Measurements from ENCODE around the gene ZRANB1. TPM values are rescaled to one million over a fixed set of nuclear protein-coding genes. Genes with fewer than 3 reads are reported as not detected.

The ZRANB1 gene
- total RNA-seq, 1 donor from 2014 or later, result 21.8 TPM

DNA sequence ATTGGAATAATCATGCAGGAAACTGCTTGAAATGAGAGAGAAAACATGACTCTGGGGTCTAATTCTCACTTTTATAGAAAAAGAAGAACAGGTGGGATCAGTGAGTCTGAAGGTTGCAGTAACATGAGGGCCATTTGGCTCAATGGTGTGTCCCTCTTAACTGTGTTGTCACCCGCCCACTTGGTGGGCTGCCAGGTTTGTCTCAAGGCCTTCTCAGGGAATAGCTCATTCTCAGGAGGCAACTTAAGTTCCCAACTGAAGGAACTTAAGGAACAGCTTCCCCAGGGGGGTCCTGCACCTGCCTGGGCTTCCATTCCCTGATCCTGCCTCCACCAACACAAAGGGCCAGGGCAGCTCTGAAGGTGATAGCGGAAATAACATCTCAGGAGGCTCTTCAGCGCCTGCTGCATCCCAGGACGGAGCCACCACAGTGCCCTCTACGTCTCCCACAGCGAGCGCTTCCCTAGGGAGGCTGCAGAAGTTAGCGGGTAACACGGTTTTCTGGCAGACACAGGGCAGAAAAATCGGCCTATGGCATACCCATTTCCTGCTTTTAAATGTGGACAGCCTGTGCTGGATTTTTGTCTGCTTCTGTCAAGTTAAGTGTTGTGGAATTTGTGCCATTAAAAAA is 88.8 kb downstream of the ZRANB1 start:
- Mint-ChIP-seq H3K27me3 (ENCODE audit: insufficient read depth, low read depth) (peaks cover 3% of the 10 kb centered on the region), H3K27ac (no peak overlapping the region), H3K4me1 (peaks cover 29% of the 10 kb centered on the region), H3K36me3 (peaks cover 22% of the 10 kb centered on the region), H3K9me3 (no peaks in the 10 kb centered on the region), H3K4me3 (no peak overlapping the region)
- Histone ChIP-seq H3K36me3 (no peaks in the 10 kb centered on the region), H3K27ac (no peak overlapping the region), H3K4me2 (no peak overlapping the region), H3K9me3 (ENCODE audit: low read depth) (no peaks in the 10 kb centered on the region), H2AFZ (replicated peaks) (no peak overlapping the region), H3K9ac (no peak overlapping the region), H3K79me2 (ENCODE audit: low read depth) (peaks cover 98% of the 10 kb centered on the region), H3F3A (ENCODE audit: low read depth) (peaks cover 21% of the 10 kb centered on the region), H3K4me3 (no peak overlapping the region), H4K20me1 (ENCODE audit: low read depth) (peaks cover 98% of the 10 kb centered on the region), H3K4me1 (peaks cover 16% of the 10 kb centered on the region), H3K27me3 (no peaks in the 10 kb centered on the region)
- TF ChIP-seq, protein P1, sequence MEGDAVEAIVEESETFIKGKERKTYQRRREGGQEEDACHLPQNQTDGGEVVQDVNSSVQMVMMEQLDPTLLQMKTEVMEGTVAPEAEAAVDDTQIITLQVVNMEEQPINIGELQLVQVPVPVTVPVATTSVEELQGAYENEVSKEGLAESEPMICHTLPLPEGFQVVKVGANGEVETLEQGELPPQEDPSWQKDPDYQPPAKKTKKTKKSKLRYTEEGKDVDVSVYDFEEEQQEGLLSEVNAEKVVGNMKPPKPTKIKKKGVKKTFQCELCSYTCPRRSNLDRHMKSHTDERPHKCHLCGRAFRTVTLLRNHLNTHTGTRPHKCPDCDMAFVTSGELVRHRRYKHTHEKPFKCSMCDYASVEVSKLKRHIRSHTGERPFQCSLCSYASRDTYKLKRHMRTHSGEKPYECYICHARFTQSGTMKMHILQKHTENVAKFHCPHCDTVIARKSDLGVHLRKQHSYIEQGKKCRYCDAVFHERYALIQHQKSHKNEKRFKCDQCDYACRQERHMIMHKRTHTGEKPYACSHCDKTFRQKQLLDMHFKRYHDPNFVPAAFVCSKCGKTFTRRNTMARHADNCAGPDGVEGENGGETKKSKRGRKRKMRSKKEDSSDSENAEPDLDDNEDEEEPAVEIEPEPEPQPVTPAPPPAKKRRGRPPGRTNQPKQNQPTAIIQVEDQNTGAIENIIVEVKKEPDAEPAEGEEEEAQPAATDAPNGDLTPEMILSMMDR (IDR thresholded peaks at IDR 0.05), result no peak
- no peak for DNase-seq (ENCODE audit: low spot score)

DNA sequence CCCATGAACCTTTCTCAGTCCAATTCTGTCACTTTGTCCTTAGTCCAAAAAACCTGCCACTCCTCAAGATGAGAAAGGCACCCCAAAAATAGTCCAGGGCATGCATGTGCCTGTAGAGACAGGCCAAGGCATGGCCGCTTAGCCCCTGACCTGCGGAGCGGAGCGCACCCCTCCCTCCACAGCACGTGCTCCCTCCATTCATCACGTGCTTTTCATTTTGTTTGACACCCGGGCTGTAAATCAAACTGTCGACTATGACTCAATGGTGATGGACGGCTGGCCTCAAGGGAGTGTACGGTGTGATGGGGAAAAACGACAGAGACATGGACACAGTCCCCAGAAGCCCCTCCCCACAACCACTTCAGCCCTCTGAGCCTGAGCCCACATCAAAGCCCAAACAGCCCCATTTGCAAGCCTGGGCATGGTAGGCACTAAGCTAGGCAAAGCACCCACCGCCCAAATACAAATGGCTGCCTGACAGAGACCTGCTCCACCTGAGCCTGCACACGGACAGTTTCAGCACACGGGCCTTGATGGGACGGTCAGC is 90.6 kb downstream of the ZRANB1 start:
- no peak for DNase-seq (ENCODE audit: low spot score)
- Histone ChIP-seq H3K4me2 (no peak overlapping the region), H3K9me3 (ENCODE audit: low read depth) (no peaks in the 10 kb centered on the region), H2AFZ (replicated peaks) (no peak overlapping the region), H3K36me3 (no peaks in the 10 kb centered on the region), H4K20me1 (ENCODE audit: low read depth) (peaks cover 98% of the 10 kb centered on the region), H3K4me3 (no peak overlapping the region), H3K4me1 (peaks cover 16% of the 10 kb centered on the region), H3F3A (ENCODE audit: low read depth) (peaks cover 21% of the 10 kb centered on the region), H3K27ac (no peak overlapping the region), H3K27me3 (no peaks in the 10 kb centered on the region), H3K79me2 (ENCODE audit: low read depth) (peaks cover 98% of the 10 kb centered on the region), H3K9ac (no peak overlapping the region)
- Mint-ChIP-seq H3K4me1 (peaks cover 36% of the 10 kb centered on the region), H3K27ac (no peak overlapping the region), H3K9me3 (no peaks in the 10 kb centered on the region), H3K4me3 (no peak overlapping the region), H3K27me3 (ENCODE audit: insufficient read depth, low read depth) (peaks cover 3% of the 10 kb centered on the region), H3K36me3 (peaks cover 20% of the 10 kb centered on the region)
- TF ChIP-seq EZH2phosphoT487 (IDR thresholded peaks at IDR 0.05), result no peak
- TF ChIP-seq, protein P1 (IDR thresholded peaks at IDR 0.05), result no peak
- TF ChIP-seq EZH2 (IDR thresholded peaks at IDR 0.05), result no peak

DNA sequence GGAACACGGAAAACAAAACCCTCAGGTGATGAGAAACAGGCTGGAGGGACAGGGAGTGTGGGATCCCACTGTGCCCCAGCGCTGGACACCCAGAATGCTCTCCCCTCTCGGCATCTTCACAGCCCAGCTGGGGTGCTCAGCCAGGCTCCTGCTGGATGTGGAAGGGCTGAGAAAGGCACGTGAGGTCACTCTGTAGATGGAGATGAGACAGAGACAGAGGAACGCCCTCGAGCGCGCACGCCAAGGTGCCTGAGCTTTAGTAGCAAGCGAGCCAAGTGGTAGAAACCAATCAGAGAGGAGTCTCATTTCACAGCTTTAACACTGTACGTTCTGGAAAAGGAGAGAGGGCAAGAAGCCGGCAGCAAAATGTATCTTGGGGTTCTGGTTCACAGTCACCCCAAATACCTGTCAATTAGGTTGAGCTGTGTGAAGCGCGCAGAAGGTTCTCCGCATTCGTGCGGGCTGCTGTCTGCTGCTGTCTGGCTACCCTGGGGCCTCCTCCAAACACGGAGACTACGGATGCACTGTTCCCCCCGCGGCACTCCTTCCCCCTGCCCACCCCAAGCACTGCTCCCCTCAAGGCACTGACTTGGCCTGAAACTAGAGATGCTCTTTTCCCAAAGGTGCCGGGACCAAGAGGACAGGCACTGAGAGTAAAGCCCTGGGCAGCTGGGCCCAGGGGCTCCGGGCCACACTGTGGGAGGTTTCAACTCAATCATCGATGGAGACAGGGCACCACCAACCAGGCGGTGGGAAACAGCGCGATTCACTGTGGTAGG is 91.4 kb downstream of the ZRANB1 start:
- Histone ChIP-seq H4K20me1 (ENCODE audit: low read depth) (peaks cover 98% of the 10 kb centered on the region), H3K27me3 (no peaks in the 10 kb centered on the region), H3K27ac (no peak overlapping the region), H3F3A (ENCODE audit: low read depth) (peaks cover 16% of the 10 kb centered on the region), H3K4me2 (no peak overlapping the region), H3K79me2 (ENCODE audit: low read depth) (peaks cover 98% of the 10 kb centered on the region), H3K4me1 (peaks cover 9% of the 10 kb centered on the region), H3K4me3 (no peak overlapping the region), H2AFZ (replicated peaks) (no peak overlapping the region), H3K36me3 (no peaks in the 10 kb centered on the region), H3K9ac (no peak overlapping the region), H3K9me3 (ENCODE audit: low read depth) (no peaks in the 10 kb centered on the region)
- no peak overlapping the region for H3K27ac Mint-ChIP-seq
- TF ChIP-seq EZH2 (IDR thresholded peaks at IDR 0.05) (no peak), EZH2phosphoT487 (IDR thresholded peaks at IDR 0.05) (no peak)
- TF ChIP-seq, protein P1 (IDR thresholded peaks at IDR 0.05), result no peak
- no peak for DNase-seq (ENCODE audit: low spot score)
- no peak overlapping the region for H3K4me3 Mint-ChIP-seq
- no peaks in the 10 kb centered on the region for H3K9me3 Mint-ChIP-seq
- peaks cover 20% of the 10 kb centered on the region for H3K36me3 Mint-ChIP-seq
- H3K27me3 Mint-ChIP-seq (ENCODE audit: insufficient read depth, low read depth), result peaks cover 3% of the 10 kb centered on the region
- peaks cover 33% of the 10 kb centered on the region for H3K4me1 Mint-ChIP-seq

All from neural progenitor cell (in vitro differentiated cells).